NCI-H2227 treated with DMSO at 0.1 percent for 48 hours (cell line): ENCODE results near the gene MATN1.

ENCODE experiments used
- DNase-seq: peaks from one replicate; lab custom pipeline; 2025; lab: John Stamatoyannopoulos, UW

MATN1 gene

GRCh38 chr1:30758121-30758688 lies 34.8 kb upstream of the MATN1 start:
- DNase-seq: no peak

GRCh38 chr1:30757352-30758120 lies 34.2 kb upstream of the MATN1 start, which contains the start of gene LAPTM5:
LAPTM5 (minus strand) TSS chr1:30757774; CDS start chr1:30757745, 29 bp downstream.
- DNase-seq: no peak

- DNase-seq: no peak
Observed at GRCh38 chr1:30756545-30757351, 33.4 kb upstream of the MATN1 start.

- no peak for DNase-seq
Observed at GRCh38 chr1:30756206-30756544, 32.8 kb upstream of the MATN1 start.

GRCh38 chr1:30755746-30756145 lies 32.4 kb upstream of the MATN1 start:
- DNase-seq: no peak

GRCh38 chr1:30755334-30755733 lies 31.9 kb upstream of the MATN1 start:
- no peak for DNase-seq

- DNase-seq: no peak
Observed at GRCh38 chr1:30754684-30755171, 31.3 kb upstream of the MATN1 start.

- DNase-seq: no peak
Observed at GRCh38 chr1:30753660-30754123, 30.3 kb upstream of the MATN1 start.

GRCh38 chr1:30753118-30753517 lies 29.7 kb upstream of the MATN1 start:
- no peak for DNase-seq

GRCh38 chr1:30752651-30752908 lies 29.2 kb upstream of the MATN1 start:
- no peak for DNase-seq

- DNase-seq: no peak
Observed at GRCh38 chr1:30751830-30752650, 28.7 kb upstream of the MATN1 start.

GRCh38 chr1:30750731-30751291 lies 27.4 kb upstream of the MATN1 start:
- no peak for DNase-seq

- no peak for DNase-seq
Observed at GRCh38 chr1:30749691-30750583, 26.6 kb upstream of the MATN1 start.

GRCh38 chr1:30748699-30749401 lies 25.5 kb upstream of the MATN1 start:
- DNase-seq: no peak

- DNase-seq: peak; percentile 23
Observed at GRCh38 chr1:30748098-30748698, 24.8 kb upstream of the MATN1 start.

- no peak for DNase-seq
Observed at GRCh38 chr1:30747033-30748008, 23.9 kb upstream of the MATN1 start.

- DNase-seq: no peak
Observed at GRCh38 chr1:30746212-30747032, 23.0 kb upstream of the MATN1 start.

GRCh38 chr1:30745834-30746208 lies 22.4 kb upstream of the MATN1 start:
- DNase-seq: no peak
